Activated T-helper 2 cell treated with anti-CD3 and anti-CD28 coated beads, Interferon-gamma antibody, Interleukin-2, Interleukin-4, amounts not matched to agents 10 μg/mL and 5 μg/mL and 100 μg/mL, durations not matched to agents 14 hours and 24 hours and 36 hours (primary cell): ENCODE data around the gene FAM72A. TPM values are rescaled to one million over a fixed set of nuclear protein-coding genes. Genes with fewer than 3 reads are reported as not detected.
"Not testable (repeated sequence)": the region's sequence is repeated elsewhere in the genome, so short reads cannot be mapped to it uniquely, and the experiment has no call there.

Experiments
- DNase-seq: peaks from one replicate; pipeline ENCODE4 v3.0.0; 2021; ENCODE audit warnings: low spot score
- H3K27ac Mint-ChIP-seq: one replicate; pipeline ENCODE4 v1.8.0; 2021; ENCODE audit warnings: mixed read lengths
- H3K27me3 Mint-ChIP-seq: one replicate; pipeline ENCODE4 v1.8.0; 2021; ENCODE audit warnings: low read depth, mixed read lengths
- H3K36me3 Mint-ChIP-seq: one replicate; pipeline ENCODE4 v1.8.0; 2021; ENCODE audit warnings: low read depth, mixed read lengths
- H3K4me1 Mint-ChIP-seq: one replicate; pipeline ENCODE4 v1.8.0; 2021; ENCODE audit warnings: low read depth, mixed read lengths
- H3K4me3 Mint-ChIP-seq: one replicate; pipeline ENCODE4 v1.8.0; 2021; ENCODE audit warnings: low read depth, mild to moderate bottlenecking, moderate library complexity, mixed read lengths
- H3K9me3 Mint-ChIP-seq: one replicate; pipeline ENCODE4 v1.8.0; 2021; ENCODE audit warnings: mixed read lengths
- intact Hi-C: fragments of 100-400 bp; cut with micrococcal nuclease; formaldehyde crosslinking; loops from one replicate; pipeline ENCODE4 v1.15.1; 2023
- total RNA-seq: library from RNA; stranded (reverse); gene quantifications from 2 replicates; pipeline ENCODE4 v1.2.3, GENCODE V29; 2022

Gene FAM72A
- 28.2 and 29.5 TPM in 2 replicates for total RNA-seq

DNA sequence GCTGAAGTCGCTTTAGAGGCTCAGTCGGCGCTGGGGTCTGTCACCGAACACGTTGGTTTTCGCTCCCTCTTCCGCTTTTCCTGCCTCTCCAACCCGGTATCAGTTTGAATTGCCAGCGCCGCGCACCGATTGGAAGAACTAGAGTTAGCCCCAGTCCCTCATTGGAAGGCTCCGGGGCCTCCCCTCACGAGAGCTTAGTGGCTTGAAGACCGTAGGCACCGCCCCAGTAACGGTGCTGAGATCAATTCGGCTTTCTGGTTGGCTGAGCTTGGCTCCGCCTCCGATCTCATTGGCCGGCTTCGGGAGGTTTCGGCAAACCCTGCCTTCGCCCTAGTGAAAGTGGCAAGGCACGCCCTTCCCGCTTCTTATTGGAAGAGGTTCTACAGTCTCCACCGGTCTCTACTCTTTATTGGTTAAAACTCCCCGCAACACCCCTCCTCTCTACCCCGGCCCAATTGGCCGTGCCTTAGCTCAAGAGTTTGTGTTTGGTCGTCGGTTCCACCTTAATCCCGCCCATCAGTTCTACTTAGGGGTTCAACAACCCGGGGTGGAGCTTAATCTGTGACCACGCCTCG lies at the start of gene FAM72A:
TSS of gene FAM72A (minus strand) at position 51 of the 575 bp plus-strand sequence. CDS start 814 bp downstream, outside the sequence.
- H3K27me3 Mint-ChIP-seq, H3K36me3 Mint-ChIP-seq, intact Hi-C loops, H3K4me1 Mint-ChIP-seq, H3K9me3 Mint-ChIP-seq: not testable (repeated sequence)
- peak; percentile 98 for DNase-seq
- Mint-ChIP-seq H3K27ac (peak within 1 kb of the TSS; percentile 78), H3K4me3 (peak within 1 kb of the TSS; percentile 84)

DNA sequence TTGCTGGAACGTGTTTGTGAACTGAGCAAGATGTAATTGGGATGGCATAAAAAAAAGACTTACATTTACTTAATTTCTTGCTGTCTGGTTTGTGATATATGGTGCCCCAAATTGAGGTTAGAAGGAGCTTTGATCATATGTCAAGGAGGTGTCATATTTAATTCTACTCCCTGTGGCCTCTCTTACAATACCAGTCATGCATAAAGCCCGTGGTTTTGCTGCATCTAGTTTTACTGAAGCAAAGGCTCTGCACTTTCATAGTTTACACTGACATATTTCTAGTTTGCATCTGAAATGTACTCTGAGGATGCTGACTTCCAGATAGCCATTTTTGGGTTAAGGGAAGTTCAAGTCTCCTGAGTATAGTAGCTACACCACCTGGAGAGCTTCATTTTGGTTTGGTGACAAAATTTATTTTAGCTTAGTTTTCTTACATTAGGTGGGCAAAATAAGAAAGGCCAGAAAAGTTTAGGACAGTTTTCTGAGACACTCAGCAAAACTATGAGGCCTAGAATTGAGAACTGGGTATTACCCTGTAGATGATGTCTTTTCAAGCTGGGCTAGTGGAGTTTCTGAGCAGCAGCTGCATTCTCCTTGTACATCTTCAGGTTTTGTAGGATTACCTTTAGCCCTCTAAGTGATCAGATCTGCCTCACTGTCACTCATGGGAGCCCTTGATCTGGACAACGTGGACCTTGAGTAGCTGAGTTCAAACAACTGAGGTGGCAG lies 48.5 kb upstream of the FAM72A start:
- H3K27ac Mint-ChIP-seq, DNase-seq, intact Hi-C loops, H3K4me3 Mint-ChIP-seq, H3K4me1 Mint-ChIP-seq, H3K36me3 Mint-ChIP-seq, H3K27me3 Mint-ChIP-seq, H3K9me3 Mint-ChIP-seq: not testable (repeated sequence)

DNA sequence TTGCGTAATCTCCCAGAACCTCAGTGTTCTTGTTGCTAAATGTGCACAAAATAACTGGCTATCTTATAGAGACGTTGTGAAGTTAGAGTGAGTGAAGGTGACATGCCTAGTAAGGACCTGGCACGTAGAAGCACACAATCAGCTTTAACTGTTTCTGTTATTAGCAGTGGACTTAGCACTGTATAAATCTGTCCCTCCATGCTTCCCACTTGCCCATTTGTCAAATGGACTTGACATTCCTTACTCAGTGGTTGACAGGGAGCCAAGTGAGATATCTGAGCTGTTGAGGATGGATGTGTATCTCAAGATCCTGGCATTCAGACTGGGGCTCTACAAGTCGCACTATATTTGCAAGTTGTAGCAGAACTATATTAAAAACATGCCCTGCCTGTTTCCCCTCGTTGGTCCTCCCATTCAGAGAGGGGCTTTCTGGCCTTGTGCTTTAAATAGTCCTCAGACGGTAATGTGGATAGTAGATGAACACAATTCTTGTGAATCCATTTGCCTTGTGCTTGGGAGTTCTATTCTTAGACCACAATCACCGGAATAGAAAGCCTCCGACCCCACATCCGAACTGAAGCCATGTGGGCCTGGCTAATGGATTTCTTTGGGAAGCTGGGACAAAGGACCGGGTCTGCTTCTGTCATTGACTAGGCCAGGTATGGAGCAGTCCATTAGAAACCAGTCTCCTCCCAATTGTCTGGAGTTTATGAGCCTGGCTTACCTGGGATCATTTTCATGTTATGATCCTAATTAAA lies 43.7 kb upstream of the FAM72A start:
- intact Hi-C loops, H3K27me3 Mint-ChIP-seq, H3K4me3 Mint-ChIP-seq, H3K36me3 Mint-ChIP-seq, H3K27ac Mint-ChIP-seq, DNase-seq, H3K4me1 Mint-ChIP-seq, H3K9me3 Mint-ChIP-seq: not testable (repeated sequence)

DNA sequence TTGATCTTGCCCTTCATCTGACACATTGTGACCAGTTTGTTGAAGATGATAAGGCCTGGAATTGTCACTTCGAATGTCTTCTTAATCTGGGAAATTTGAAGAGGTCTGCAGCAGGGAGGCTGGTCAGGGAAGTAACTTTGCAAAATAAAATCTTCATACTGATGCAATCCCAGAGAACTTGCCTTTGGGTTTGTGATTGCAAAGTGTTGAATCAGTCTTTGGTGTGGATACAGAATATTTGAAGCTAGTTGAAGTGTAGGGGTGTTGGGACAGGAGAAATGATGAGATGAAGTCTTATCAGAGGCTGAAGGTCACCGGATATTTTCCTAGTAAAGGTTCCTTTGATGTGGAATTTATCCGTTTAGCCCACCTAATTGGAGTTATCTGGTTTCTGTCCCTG lies 42.8 kb upstream of the FAM72A start:
- H3K36me3 Mint-ChIP-seq, H3K27ac Mint-ChIP-seq, H3K4me3 Mint-ChIP-seq, DNase-seq, H3K27me3 Mint-ChIP-seq, H3K4me1 Mint-ChIP-seq, H3K9me3 Mint-ChIP-seq, intact Hi-C loops: not testable (repeated sequence)

DNA sequence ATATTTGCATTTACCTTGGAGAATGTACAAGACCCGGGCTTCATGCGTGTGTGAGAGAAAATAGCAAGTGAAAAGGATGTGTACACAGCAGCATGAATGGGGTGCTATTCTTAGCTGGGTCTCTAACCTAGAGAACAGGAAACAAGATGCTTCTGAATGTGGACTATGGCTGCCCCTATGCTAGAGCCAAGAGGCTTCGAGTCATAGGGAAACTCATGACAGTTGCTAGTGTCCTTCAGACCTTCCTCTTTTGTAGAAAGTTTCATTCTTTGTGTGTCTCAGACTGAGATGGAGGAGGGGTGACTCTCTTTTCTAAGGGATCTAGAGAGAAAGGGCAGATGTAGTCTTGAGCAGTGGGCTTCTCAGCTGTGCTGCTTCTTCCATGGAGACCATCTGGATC lies 40.7 kb upstream of the FAM72A start:
- H3K27ac Mint-ChIP-seq, H3K36me3 Mint-ChIP-seq, intact Hi-C loops, H3K9me3 Mint-ChIP-seq, H3K27me3 Mint-ChIP-seq, H3K4me3 Mint-ChIP-seq, DNase-seq, H3K4me1 Mint-ChIP-seq: not testable (repeated sequence)

DNA sequence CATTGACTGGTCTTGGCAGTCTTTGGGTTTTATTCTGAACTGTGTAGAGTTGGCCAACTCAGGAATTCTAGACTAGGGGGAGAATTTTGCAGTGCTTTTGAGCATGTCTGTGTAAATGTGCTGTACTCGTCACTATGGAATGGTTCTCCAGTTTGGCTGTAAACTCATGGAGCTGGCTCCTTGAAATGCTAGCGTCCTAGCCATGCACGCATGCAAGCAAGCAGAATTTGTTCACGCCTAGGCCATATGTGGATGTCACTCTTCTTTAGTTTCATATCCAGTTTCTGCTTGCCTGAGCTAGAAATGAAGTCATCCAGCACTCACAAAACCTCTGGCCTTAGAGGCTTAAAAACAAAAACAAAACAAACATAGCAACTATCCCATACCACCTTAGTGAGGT lies 37.6 kb upstream of the FAM72A start:
- H3K27me3 Mint-ChIP-seq, H3K27ac Mint-ChIP-seq, intact Hi-C loops, H3K9me3 Mint-ChIP-seq, H3K36me3 Mint-ChIP-seq, DNase-seq, H3K4me3 Mint-ChIP-seq: not testable (repeated sequence)
- H3K4me1 Mint-ChIP-seq = peaks cover 14% of the 10 kb centered on the region

DNA sequence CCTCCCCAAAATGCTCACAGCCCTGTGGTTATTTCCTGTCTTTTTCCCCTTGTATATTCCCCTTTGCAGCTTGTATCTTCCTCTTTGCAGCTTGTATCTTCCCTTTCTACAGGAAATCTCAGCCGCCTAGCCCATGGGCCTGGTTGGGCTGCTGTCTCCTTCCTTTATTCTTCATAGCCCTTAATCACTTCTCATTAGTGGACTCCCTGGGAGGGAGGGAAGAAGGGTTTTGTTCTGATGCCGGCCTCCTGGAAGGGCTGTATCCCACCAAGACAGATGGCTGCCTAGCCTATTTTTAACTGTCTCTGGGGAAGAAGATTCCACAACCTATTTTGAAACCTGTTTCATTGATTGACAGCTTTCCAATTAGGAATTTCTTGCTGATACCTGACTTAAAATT lies 32.6 kb upstream of the FAM72A start:
- H3K27me3 Mint-ChIP-seq, DNase-seq, H3K27ac Mint-ChIP-seq, H3K4me3 Mint-ChIP-seq, H3K36me3 Mint-ChIP-seq, intact Hi-C loops, H3K9me3 Mint-ChIP-seq: not testable (repeated sequence)
- peaks cover 10% of the 10 kb centered on the region for H3K4me1 Mint-ChIP-seq

DNA sequence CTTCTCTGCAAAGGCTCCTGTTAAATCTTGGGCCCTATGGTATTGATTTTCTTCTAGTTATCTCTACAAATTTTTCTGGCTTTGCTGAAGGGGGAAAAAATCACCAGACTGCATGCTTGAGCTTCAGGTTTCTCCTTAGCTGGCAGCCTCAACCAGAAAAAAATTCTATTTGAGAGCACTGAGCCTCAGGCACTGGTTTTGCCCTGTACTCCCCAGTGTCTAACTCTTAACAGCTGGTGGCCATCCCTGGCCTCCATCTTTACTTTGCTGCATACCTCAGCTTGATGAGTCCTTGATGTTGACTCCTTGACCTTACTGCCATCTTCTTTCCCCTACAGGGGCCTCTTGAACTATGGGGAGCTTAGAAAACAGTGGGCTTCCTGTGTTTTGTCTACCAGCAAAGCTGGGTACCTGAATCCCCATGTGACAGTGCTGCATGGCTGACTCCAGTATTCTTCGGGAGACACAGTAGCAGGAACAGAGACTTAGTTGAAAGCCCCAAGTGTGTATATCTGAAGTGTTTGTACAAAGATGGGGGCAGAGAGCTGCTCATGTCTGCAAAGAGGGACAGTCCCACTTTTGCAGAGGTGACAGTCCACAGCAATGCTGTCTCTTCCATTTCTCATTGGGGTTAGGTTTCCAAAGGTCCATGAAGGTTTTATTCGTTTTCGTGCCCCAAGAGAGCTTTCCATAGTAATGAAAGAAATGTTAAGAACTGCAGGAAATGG lies 31.7 kb upstream of the FAM72A start:
- H3K27ac Mint-ChIP-seq, H3K9me3 Mint-ChIP-seq, DNase-seq, H3K27me3 Mint-ChIP-seq, H3K36me3 Mint-ChIP-seq, intact Hi-C loops, H3K4me3 Mint-ChIP-seq: not testable (repeated sequence)
- H3K4me1 Mint-ChIP-seq = peaks cover 10% of the 10 kb centered on the region

DNA sequence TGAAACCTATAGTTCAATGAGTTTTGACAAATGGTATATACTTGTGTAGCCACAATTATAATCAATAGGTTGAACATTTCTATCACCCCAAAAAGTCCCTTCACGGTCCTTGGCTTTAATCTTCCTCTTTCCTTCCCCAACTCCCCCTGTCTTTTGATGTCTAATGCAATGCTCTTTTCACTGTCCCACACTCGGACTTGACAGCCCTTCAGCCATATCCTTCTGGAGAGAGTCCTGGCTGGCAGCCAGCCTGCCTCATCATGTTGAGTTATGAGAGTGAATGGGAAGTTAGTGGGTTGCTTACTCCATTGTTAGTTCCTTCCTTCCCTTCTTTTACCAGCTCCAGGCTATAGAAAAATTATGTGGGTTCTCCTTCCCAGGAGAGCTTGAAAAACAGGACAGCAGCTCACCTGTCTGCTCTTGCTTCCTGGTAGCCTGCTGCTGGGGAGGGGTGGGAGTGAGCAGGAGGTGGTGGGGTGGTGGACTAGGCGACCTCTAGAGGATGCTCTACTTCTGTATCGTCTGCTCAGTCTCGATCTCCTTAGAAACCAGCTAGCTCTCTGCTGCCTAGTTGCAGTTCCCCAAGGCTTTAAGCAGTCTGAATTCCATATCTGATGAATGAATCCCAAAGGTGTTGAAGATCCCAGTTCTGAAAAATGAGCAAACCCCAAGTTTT lies 30.5 kb upstream of the FAM72A start:
- H3K4me1 Mint-ChIP-seq, H3K27me3 Mint-ChIP-seq, H3K9me3 Mint-ChIP-seq, DNase-seq, H3K27ac Mint-ChIP-seq, intact Hi-C loops, H3K4me3 Mint-ChIP-seq, H3K36me3 Mint-ChIP-seq: not testable (repeated sequence)

DNA sequence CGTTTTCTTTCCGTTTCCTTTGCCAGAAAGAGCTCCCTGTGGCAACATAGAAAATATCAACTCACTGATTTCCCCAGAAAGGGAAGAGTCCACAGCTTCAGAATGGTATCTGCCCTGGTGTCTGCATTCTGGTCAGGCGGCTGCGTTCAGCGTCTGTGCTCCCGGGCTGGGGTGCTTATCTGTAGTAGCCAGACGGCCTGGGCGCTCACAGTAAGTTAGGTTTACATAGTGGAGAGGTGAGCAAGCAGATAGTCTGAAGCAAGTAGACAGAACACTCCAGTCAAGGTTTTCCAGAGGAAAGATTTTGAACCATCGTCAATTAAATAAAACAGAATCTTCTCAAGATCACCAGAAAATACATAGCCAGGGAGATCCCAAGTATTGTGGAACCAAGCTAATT lies 29.4 kb upstream of the FAM72A start:
- intact Hi-C loops, H3K36me3 Mint-ChIP-seq, H3K27me3 Mint-ChIP-seq, H3K27ac Mint-ChIP-seq, H3K4me3 Mint-ChIP-seq, H3K9me3 Mint-ChIP-seq, H3K4me1 Mint-ChIP-seq, DNase-seq: not testable (repeated sequence)

DNA sequence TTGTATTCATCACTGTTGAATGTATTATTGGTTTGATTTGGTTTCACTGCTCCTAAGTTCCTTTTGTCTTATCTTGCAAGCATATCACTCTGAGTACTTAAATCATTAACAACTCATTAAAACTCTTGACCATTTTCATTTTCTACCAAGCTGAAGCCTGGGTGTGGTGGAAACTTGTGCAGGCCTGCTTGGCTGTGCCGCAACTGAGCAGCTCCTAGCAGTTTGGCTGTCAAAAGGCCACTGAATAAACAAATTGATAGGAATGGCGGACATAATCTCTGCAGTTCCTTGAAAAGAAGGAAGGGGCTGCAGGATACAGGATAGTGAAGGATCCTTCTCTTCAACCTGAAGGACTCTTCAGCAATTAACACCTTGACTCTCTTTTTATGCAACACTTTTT lies 26.6 kb upstream of the FAM72A start:
- H3K9me3 Mint-ChIP-seq, intact Hi-C loops: not testable (repeated sequence)

DNA sequence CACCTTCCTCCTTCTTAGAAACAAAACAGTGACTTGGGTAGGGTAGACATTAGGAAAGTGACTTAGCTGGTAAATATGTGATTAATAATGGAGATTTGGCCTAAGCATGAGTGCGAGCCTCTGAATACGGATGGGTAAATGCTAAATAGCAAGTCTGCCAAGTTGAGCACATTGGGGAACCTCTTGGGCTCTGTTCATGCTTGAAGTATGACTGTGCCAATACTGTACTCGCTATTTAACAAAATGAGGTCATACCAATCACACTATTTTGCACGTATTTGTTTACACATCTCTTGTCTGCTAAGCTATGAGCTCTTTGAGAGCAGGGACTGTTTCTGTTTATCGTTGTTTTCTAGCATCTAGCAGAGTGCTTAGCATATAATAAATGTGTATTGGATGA lies 24.2 kb upstream of the FAM72A start:
- H3K9me3 Mint-ChIP-seq, H3K27ac Mint-ChIP-seq, DNase-seq, H3K36me3 Mint-ChIP-seq, H3K4me3 Mint-ChIP-seq, H3K27me3 Mint-ChIP-seq, H3K4me1 Mint-ChIP-seq, intact Hi-C loops: not testable (repeated sequence)

More for the DNA sequence above, 26.6 kb upstream of the FAM72A start:
- H3K27me3 Mint-ChIP-seq, DNase-seq, H3K27ac Mint-ChIP-seq, H3K4me1 Mint-ChIP-seq, H3K36me3 Mint-ChIP-seq, H3K4me3 Mint-ChIP-seq: not testable (repeated sequence)
